OCI-LY3 (cell line): ENCODE data around the gene HSD3B7.

Experiments used
- CTCF ChIP-seq: fragments of 200-600, 300-600 bp; sonication (generic); IDR thresholded peaks from 2 replicates; pipeline ENCODE4 v1.5.1; 2014; ENCODE audit warnings: antibody characterized with exemption, low read length, low read depth
- EZH2phosphoT487 ChIP-seq: fragments of 200-600 bp; shearing (Covaris generic); IDR thresholded peaks from 2 replicates; pipeline ENCODE4 v1.6.1; 2018; ENCODE audit warnings: antibody characterized with exemption, mixed run types, low read depth

- TF ChIP-seq CTCF = no peak
- no peak for TF ChIP-seq EZH2phosphoT487
Measured at GRCh38 chr16:30963925-30964511, 21.0 kb upstream of the HSD3B7 start.
